Activated naive CD8-positive, alpha-beta T cell (primary cell): ENCODE results near the gene RAB31.
"Not testable (repeated sequence)": the region's sequence is repeated elsewhere in the genome, so short reads cannot be mapped to it uniquely, and the experiment has no call there.

Experiments used
- H3K27ac Mint-ChIP-seq: one replicate; pipeline ENCODE4 v1.8.0; 2021; ENCODE audit warnings: mixed read lengths
- H3K27me3 Mint-ChIP-seq: one replicate; pipeline ENCODE4 v1.8.0; 2021; ENCODE audit warnings: mixed read lengths
- H3K36me3 Mint-ChIP-seq: one replicate; pipeline ENCODE4 v1.8.0; 2021; ENCODE audit warnings: mixed read lengths
- H3K4me1 Mint-ChIP-seq: one replicate; pipeline ENCODE4 v1.8.0; 2021; ENCODE audit warnings: low read depth, mixed read lengths
- H3K4me3 Mint-ChIP-seq: one replicate; pipeline ENCODE4 v1.8.0; 2021; ENCODE audit warnings: mild to moderate bottlenecking, mixed read lengths
- H3K9me3 Mint-ChIP-seq: one replicate; pipeline ENCODE4 v1.8.0; 2021; ENCODE audit warnings: low read depth, mixed read lengths

Gene RAB31

DNA sequence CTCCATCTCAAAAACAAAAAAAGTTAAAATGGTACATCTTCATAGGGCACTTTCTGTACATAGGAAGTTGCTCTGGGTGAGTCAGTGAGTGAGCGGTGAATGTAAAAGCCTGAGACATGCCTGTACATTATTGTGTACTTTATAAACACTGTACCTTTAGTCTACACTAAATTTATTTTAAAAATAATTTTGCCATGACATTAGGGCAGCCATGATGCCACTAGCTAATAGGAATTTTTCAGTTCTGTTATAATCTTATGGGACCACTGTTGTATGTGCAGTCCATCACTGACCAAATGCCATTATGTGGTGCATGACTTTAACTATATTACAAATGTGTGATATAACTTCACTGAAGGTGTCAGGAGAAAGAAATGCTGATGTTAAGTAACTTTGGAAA is 166.6 kb downstream of the RAB31 start:
- Mint-ChIP-seq H3K4me1 (peaks cover 9% of the 10 kb centered on the region), H3K36me3 (no peaks in the 10 kb centered on the region), H3K9me3 (no peaks in the 10 kb centered on the region), H3K27me3 (peaks cover 2% of the 10 kb centered on the region), H3K4me3 (no peak overlapping the region), H3K27ac (no peak overlapping the region)

DNA sequence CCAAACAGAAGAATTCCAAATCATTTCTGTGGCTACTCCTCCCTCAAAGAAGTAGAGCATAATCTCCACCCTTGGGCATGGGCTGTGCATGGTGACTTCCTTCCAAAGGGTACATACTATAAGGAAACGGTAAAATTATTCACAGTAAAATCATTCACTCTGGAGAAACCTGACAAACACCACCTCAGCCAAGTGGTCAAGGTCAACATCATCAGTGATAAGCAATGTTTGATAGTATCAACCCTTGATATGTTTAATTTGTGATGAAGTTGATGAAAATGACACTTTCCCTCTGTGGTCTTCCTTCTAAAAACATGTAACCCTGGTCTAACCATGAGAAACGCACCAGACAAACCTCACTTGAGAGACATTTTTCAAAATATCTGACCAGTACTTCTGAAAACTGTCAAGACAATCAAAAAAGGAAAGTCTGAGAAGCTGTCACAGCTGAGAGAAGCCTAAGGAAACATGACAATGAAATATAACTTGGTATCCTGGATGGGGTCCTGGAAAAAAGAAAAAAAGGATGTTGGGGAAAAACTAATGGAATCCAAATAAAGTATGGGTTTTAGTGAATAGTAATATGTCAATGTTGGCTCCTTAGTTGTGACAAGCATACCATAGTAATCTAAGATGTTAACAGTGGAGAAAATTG is 168.2 kb downstream of the RAB31 start:
- Mint-ChIP-seq H3K27ac (no peak overlapping the region), H3K36me3 (no peaks in the 10 kb centered on the region), H3K4me1 (peaks cover 9% of the 10 kb centered on the region), H3K9me3 (no peaks in the 10 kb centered on the region), H3K4me3 (no peak overlapping the region), H3K27me3 (peaks cover 2% of the 10 kb centered on the region)

DNA sequence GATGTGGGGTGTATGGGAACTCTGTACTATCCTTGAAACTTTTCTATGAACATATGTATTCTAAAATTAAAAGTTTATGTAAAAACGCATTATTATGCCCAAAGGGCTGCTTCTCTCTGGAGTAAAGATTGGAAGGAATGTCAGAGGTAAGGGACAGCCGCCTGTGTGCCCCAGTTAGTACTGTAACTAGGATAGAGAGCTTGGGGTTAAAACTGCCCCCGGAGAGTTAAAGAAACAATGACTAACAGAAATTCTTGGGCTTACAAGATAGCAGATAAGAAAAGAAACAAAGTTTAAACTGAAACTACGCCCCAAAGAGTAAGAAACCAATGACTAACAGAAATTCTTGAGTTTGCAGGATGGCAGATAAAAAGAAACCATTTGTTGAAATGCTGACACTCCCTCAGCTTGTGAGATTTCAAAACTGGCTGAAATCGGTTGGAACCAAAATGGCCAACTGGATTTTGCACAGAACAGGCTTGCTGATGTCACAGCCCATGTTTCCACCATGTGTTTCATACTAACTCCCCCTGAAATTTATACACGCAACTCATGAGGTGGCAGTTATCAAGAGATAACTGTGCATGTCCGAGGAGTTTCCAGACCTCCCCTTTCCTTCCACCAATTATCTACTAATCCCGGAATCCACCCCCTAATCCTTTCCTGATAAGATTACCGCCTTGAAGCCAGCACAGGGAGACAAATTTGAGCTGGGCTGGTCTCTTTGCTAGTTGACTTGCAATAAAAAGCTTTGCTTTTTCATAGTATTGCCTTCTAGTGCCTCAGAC is 169.0 kb downstream of the RAB31 start:
- no peak overlapping the region for H3K27ac Mint-ChIP-seq

DNA sequence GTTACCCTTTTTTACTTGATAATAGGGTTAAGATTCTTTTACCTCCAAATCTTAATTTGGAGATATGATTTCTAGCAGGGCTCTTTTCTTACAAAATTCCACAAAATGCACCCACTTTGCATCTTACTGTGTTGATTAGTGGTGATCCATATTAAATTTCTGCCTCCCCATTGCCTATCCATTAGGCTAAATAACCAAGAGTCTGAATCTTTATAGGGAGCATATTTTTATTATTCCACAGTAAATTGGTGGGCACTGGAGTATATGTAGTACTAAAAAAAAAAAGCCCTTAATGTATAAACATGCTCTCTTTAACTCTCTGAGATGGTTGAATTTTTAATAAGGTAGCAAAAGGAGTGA is 169.5 kb downstream of the RAB31 start:
- Mint-ChIP-seq H3K27me3 (peaks cover 2% of the 10 kb centered on the region), H3K9me3 (no peaks in the 10 kb centered on the region), H3K4me1 (peaks cover 9% of the 10 kb centered on the region), H3K27ac (no peak overlapping the region), H3K4me3 (no peak overlapping the region), H3K36me3 (no peaks in the 10 kb centered on the region)

More for the DNA sequence above, 169.0 kb downstream of the RAB31 start:
- Mint-ChIP-seq H3K4me3 (no peak overlapping the region), H3K27me3 (peaks cover 2% of the 10 kb centered on the region), H3K4me1 (peaks cover 9% of the 10 kb centered on the region), H3K9me3 (no peaks in the 10 kb centered on the region), H3K36me3 (no peaks in the 10 kb centered on the region)

DNA sequence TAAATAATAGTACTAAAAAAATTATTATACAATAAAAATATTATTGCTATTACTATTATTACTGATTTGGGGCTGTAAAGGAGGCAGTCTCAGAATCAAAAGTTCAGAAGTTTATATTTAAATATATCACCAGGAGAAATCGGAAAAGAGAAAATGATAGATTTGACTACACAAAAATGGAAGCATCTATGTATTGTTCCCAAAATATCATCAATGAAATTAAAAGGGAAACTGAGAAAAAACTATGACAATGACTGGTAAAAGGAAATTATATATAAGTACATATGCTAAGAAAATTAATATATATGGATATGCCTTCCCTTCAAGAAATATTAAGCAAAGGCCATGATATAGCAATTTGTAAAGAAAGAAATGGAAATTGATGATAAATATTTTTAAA is 170.0 kb downstream of the RAB31 start:
- no peaks in the 10 kb centered on the region for H3K9me3 Mint-ChIP-seq
- peaks cover 9% of the 10 kb centered on the region for H3K4me1 Mint-ChIP-seq
- H3K27me3 Mint-ChIP-seq, result peaks cover 2% of the 10 kb centered on the region
- no peak overlapping the region for H3K4me3 Mint-ChIP-seq
- H3K27ac Mint-ChIP-seq, result no peak overlapping the region
- H3K36me3 Mint-ChIP-seq, result no peaks in the 10 kb centered on the region

DNA sequence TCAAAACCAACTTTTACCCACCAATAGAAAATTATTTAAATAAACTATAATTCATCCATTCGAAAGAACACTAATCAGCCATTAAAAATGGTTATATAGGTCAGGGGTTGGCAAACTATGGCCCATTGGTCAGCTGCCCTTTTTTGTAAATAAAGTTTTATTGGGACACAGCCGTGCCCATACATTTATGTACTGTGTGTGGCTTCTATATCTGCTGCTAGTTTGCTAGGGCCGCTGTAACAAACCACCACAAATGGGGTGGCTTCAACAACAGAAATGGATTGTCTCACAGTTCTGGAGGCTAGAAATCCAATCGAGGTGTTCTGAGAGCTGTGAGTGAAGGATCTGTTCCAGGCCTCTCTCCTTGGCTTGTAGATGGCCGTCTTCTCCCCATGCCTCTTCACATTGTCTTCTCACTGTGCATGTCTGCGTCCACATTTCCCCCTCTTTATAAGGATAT is 170.7 kb downstream of the RAB31 start:
- Mint-ChIP-seq H3K36me3 (no peaks in the 10 kb centered on the region), H3K4me3 (no peak overlapping the region), H3K4me1 (peaks cover 9% of the 10 kb centered on the region), H3K9me3 (no peaks in the 10 kb centered on the region), H3K27ac (no peak overlapping the region), H3K27me3 (peaks cover 2% of the 10 kb centered on the region)

DNA sequence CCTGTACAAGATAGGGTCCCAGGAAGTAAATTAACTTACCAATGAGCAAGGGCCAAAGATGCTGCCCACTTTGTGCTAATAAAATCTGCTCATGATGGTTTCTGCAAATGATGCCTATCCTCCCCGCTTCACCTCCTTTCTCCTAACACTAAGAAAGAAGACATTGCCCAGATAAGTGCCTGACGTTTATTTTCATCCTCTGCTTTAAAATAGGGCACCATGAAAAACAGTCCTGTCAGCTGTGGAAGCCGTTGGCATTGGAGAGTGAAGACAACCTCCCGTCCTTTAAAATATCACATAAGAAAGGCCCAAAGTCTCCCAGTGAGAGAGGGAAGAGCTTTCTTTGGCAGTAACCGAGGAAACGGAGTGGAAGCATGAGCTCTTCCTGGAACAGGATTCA is 176.0 kb downstream of the RAB31 start:
- Mint-ChIP-seq H3K9me3 (no peaks in the 10 kb centered on the region), H3K27me3 (no peaks in the 10 kb centered on the region), H3K4me3 (no peak overlapping the region), H3K36me3 (no peaks in the 10 kb centered on the region), H3K4me1 (no peaks in the 10 kb centered on the region), H3K27ac (no peak overlapping the region)

DNA sequence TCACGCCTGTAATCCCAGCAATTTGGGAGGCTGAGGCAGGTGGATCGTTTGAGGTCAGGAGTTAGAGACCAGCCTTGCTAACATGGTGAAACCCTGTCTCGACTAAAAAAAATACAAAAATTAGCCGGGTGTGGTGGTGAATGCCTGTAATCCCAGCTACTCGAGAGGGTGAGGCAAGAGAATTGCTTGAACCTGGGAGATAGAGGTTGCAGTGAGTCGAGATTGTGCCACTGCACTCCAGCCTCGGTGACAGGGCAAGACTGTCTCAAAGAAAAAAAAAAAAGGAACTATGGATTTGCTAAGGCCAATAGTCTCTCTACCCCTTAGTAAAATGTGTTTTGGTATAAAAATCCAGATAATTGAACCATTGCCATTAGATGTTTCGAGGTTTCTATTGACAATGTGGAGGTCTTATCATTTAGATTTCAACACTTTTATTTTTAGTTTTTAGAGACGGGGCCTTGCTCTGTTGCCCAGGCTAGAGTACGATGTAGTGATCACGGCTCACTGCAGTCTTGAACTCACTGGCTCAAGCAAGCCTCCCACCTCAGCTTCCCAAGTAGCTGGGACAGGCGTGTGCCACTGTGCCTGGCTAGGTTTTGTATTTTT is 176.5 kb downstream of the RAB31 start:
- Mint-ChIP-seq H3K4me3 (no peak overlapping the region), H3K27me3 (no peaks in the 10 kb centered on the region), H3K4me1 (no peaks in the 10 kb centered on the region), H3K27ac (no peak overlapping the region), H3K36me3 (no peaks in the 10 kb centered on the region), H3K9me3 (no peaks in the 10 kb centered on the region)

DNA sequence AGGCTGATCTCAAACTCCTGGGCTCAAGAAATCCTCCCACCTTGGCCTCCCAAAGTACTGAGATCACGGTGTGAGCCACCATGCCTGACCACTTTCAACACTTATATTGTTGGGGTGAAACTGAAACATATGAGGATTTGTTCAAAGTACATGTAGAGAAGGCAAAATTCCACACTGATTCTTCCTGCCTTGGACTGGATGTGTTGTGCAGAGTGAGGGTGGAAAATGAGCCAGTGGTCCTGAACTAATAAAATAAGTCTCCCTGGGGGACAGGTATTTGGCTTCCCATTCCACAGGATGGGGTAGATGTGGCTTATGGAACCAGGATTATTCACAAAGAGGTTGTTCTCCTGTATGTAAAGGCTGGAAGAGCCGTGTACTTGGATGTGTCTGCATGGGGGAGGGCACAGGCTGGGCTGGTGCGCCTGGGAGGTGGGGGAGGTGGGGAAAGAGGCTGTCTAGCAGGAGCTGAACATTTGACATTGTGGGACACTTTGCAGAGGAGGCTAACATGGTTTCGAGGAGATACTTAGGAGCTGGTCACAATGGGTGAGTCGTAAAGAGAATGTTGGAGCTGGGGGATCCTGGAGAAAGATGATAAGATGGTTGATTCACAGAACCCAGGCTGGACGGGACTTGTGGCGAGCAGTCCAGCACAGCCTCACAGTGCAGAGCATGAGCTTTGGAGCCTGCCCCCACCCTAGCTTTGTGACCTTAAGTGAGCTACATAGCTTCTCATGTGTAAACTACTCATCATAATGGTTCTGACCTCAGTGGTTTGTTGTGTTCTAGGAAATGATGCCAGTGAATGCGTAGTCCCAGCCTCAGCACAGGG is 177.3 kb downstream of the RAB31 start, which contains the start of gene TXNDC2:
Gene TXNDC2 (plus strand): TSS at position 804 of the 835 bp plus-strand sequence. CDS start 708 bp downstream, outside the sequence.
- Mint-ChIP-seq H3K4me1 (no peaks in the 10 kb centered on the region), H3K9me3 (no peaks in the 10 kb centered on the region), H3K27ac (no peak within 1 kb of the TSS), H3K4me3 (no peak within 1 kb of the TSS), H3K36me3 (no peaks in the 10 kb centered on the region), H3K27me3 (no peaks in the 10 kb centered on the region)

DNA sequence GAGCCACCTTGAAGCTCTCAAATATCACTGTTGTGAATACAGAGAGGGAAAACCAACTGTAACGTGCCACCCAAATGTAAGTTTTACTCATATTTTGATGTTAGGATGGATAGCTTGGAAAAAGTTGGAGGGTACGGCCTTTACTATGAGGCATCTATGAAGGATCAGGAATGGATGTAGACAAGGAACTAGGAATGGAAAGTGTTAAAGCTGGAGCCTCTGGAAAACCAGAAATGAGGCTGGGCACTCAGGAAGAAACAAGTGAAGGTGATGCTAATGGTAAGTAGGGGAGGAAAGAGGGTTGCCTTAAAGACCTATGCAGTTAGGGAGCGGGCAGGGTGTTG is 177.9 kb downstream of the RAB31 start:
- Mint-ChIP-seq H3K9me3 (no peaks in the 10 kb centered on the region), H3K36me3 (no peaks in the 10 kb centered on the region), H3K4me1 (no peaks in the 10 kb centered on the region), H3K27ac (no peak overlapping the region), H3K27me3 (no peaks in the 10 kb centered on the region), H3K4me3 (no peak overlapping the region)

DNA sequence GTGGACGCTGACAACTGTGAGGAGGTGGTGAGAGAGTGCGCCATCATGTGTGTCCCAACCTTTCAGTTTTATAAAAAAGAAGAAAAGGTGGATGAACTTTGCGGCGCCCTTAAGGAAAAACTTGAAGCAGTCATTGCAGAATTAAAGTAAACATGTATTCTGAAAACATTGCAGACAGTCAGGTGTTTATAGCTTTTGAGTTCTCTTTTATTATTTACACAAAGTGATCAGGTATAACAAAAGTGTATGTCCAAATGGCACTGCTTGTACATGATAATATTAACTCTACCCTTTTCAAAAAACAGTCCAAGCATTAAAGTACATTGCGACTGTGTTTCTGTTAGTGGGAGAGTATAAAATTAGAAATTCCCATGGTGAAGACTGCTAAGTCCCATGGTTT is 179.9 kb downstream of the RAB31 start:
- H3K9me3 Mint-ChIP-seq, result no peaks in the 10 kb centered on the region
- H3K27ac Mint-ChIP-seq, result no peak overlapping the region
- H3K4me1 Mint-ChIP-seq, result no peaks in the 10 kb centered on the region
- H3K27me3 Mint-ChIP-seq, result no peaks in the 10 kb centered on the region
- H3K36me3 Mint-ChIP-seq, result no peaks in the 10 kb centered on the region
- H3K4me3 Mint-ChIP-seq, result no peak overlapping the region

DNA sequence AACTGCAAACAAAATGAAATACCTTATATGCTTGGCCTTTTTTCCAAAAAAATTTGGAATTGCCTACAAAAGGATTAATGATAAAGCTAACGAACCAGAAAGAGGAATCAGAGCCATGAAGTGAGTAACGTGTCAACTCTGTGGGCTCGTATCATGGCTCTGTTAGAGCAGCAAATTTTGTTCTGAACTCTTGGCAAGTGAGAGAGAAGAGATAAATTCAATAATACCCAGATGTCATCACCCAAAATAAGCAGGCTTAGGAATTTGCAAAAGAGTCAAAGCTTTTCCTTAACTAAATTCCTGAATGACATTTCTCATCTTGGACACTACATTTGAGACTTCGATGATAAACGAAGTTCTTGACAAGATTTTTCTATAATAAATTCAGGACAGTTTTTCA is 182.1 kb downstream of the RAB31 start:
- Mint-ChIP-seq H3K27me3 (no peaks in the 10 kb centered on the region), H3K27ac (no peak overlapping the region), H3K4me1 (no peaks in the 10 kb centered on the region), H3K9me3 (no peaks in the 10 kb centered on the region), H3K4me3 (no peak overlapping the region), H3K36me3 (no peaks in the 10 kb centered on the region)

DNA sequence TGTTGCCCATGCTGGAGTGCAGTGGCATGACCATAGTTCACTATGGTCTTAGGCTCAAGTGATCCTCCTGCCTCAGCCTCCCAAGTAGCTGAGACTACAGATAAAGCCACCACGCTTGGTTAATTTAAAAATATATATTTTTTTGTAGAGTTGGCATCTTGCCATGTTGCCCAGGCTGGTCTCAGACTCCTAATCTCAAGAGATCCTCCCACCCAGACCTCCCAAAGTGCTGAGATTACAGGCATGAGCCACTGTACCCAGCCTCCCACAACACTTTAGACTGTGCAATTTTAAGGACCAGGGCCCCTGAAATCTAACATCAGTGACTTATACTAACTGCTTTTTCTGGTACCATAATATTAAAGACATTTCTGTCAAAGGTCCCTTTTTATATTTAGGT is 182.9 kb downstream of the RAB31 start:
- Mint-ChIP-seq H3K4me3 (no peak overlapping the region), H3K27ac (no peak overlapping the region), H3K4me1 (no peaks in the 10 kb centered on the region), H3K27me3 (no peaks in the 10 kb centered on the region), H3K9me3 (no peaks in the 10 kb centered on the region), H3K36me3 (no peaks in the 10 kb centered on the region)

DNA sequence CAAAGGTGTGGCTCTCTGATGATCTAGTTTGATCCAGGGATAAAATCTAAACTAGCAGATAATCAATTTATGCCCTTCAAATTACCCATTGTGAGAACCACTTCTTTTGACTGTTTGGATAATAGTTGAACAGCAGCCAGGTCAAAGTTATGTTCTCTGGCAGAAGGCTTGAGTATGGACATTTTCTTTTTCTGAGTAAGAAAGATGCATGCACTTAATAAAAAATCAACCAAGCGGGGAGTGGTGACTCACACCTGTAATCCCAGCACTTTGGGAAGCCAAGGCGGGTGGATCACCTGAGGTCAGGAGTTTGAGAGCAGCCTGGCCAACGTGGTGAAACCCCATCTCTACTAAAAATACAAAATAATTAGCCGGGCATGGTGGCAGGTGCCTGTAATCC is 183.4 kb downstream of the RAB31 start:
- H3K27ac Mint-ChIP-seq, H3K36me3 Mint-ChIP-seq, H3K4me3 Mint-ChIP-seq, H3K4me1 Mint-ChIP-seq, H3K27me3 Mint-ChIP-seq, H3K9me3 Mint-ChIP-seq: not testable (repeated sequence)
